GM21786 (cell line): ENCODE data around the gene CDK17.
"Not testable (repeated sequence)": the region's sequence is repeated elsewhere in the genome, so short reads cannot be mapped to it uniquely, and the experiment has no call there.

Source experiments
- ATAC-seq: cut with Tn5 transposase; IDR thresholded peaks from one replicate; pipeline ENCODE4 v1.9.1; 2021; ENCODE audit not compliant: unreplicated experiment

CDK17 gene

GRCh38 chr12:96323906-96324305 is 76.3 kb downstream of the CDK17 start:
- no peak for ATAC-seq

- ATAC-seq: no peak
Observed at GRCh38 chr12:96322720-96323119, 77.5 kb downstream of the CDK17 start.

- ATAC-seq: no peak
Observed at GRCh38 chr12:96321941-96322340, 78.3 kb downstream of the CDK17 start.

- not testable (repeated sequence) for ATAC-seq
Observed at GRCh38 chr12:96317801-96318200, 82.4 kb downstream of the CDK17 start.

- not testable (repeated sequence) for ATAC-seq
Observed at GRCh38 chr12:96315741-96316481, 84.3 kb downstream of the CDK17 start.

GRCh38 chr12:96314723-96315122 is 85.5 kb downstream of the CDK17 start:
- ATAC-seq: no peak

GRCh38 chr12:96313606-96314005 is 86.6 kb downstream of the CDK17 start:
- no peak for ATAC-seq

- no peak for ATAC-seq
Observed at GRCh38 chr12:96311191-96311590, 89.0 kb downstream of the CDK17 start.

GRCh38 chr12:96310067-96310466 is 90.2 kb downstream of the CDK17 start:
- ATAC-seq: no peak

- no peak for ATAC-seq
Observed at GRCh38 chr12:96308881-96309280, 91.4 kb downstream of the CDK17 start.

GRCh38 chr12:96305665-96306064 is 94.6 kb downstream of the CDK17 start:
- no peak for ATAC-seq

GRCh38 chr12:96303653-96304052 is 96.6 kb downstream of the CDK17 start:
- ATAC-seq: no peak

GRCh38 chr12:96302687-96303310 is 97.4 kb downstream of the CDK17 start:
- ATAC-seq: no peak

- ATAC-seq: no peak
Observed at GRCh38 chr12:96301732-96302131, 98.5 kb downstream of the CDK17 start.

GRCh38 chr12:96300064-96300463 is 100.2 kb downstream of the CDK17 start:
- ATAC-seq: no peak

GRCh38 chr12:96297504-96297903 is 102.7 kb downstream of the CDK17 start:
- ATAC-seq: no peak

- ATAC-seq: no peak
Observed at GRCh38 chr12:96295532-96296160, 104.6 kb downstream of the CDK17 start.

GRCh38 chr12:96294831-96295230 is 105.4 kb downstream of the CDK17 start:
- no peak for ATAC-seq

GRCh38 chr12:96293093-96293492 is 107.1 kb downstream of the CDK17 start:
- ATAC-seq: no peak

GRCh38 chr12:96289067-96289466 is 111.2 kb downstream of the CDK17 start:
- ATAC-seq: no peak

GRCh38 chr12:96285158-96285557 is 115.1 kb downstream of the CDK17 start:
- ATAC-seq: no peak

- ATAC-seq: no peak
Observed at GRCh38 chr12:96274331-96274730, 125.9 kb downstream of the CDK17 start.
